Colon (tissue), 2 donors: Measurements from ENCODE around the gene ZNF423.

ENCODE experiments used
- FAIRE-seq: peaks from 2 replicates; lab custom pipeline; 2012; peaks lifted over from hg19 to GRCh38; lab: Jason Lieb, UNC
- donor health status: control.
- donor health status: control.

The ZNF423 gene

DNA sequence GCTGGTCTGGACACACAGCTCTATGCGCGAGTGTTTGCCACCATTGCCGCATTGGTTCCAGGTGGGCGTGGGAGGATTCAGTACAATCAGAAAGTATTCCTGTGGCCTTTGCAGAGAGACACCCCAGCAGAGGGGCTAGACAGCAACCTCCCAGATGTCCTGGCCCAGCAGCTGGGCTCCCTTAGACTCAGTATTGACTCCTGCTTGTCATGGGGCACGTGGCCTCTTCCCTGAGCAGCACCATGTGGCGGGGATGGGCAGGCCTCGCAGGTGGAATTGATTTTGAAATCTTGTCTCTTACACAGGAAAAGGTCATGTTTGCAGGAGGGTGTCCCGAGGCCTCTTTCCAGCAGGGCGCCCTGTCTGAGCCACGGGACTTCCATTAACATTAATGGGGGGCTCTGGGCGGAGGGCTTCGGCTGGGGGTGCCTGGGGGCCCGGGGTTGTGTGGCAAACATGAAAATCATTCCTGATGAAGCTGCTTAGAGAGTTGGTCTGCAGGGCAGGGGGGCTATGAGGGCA, 385.9 kb downstream of the ZNF423 start:
- no peak for FAIRE-seq

DNA sequence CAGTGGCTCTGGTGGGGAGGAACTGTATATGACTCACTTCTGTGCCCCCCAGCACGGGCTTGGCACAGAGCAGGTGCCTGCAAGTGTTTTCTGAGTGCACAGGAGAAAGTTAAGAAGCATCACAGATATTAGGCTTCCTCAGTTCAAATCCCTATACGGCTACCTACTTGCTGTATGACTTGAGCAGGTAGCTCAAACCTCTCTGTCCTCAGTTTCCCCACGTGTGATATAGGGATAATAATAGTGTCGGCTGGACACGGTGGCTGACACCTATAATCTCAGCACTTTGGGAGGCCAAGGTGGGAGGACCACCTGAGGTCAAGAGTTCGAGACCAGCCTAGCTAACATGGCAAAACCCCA, 386.6 kb downstream of the ZNF423 start:
- FAIRE-seq = no peak

DNA sequence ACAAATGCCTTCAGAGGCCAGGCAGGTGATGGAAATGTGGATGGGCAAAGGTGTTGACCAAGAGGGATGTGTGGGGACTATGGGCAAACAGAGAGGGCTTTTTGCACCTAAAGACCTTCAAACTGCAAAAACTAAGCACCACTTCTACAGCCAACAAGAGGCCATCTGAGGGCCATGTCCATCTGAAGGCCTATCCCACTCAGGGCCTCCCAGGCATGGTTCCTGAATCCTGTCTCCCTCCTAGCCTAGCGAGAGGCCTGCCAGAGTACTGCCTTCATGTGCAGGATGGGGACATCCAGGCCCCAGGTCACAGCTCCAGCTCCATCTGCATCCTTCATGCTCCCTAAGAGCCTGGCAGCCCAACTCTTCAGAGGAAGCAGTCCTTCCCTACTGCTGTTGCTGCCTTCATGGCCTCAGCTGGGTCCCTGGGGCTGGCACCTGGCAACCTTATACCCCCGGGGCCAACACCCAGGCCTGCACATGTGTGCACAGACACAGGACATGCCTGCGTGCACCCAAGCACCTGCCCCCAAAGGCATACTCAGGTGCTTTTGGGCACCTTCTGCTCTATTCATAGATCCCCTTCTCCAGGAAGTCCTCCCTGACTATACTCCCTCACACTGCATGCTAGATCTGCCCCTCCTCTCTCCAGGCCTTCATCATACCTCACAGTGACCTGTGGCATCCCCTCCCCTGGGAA, 387.2 kb downstream of the ZNF423 start:
- FAIRE-seq = no peak

DNA sequence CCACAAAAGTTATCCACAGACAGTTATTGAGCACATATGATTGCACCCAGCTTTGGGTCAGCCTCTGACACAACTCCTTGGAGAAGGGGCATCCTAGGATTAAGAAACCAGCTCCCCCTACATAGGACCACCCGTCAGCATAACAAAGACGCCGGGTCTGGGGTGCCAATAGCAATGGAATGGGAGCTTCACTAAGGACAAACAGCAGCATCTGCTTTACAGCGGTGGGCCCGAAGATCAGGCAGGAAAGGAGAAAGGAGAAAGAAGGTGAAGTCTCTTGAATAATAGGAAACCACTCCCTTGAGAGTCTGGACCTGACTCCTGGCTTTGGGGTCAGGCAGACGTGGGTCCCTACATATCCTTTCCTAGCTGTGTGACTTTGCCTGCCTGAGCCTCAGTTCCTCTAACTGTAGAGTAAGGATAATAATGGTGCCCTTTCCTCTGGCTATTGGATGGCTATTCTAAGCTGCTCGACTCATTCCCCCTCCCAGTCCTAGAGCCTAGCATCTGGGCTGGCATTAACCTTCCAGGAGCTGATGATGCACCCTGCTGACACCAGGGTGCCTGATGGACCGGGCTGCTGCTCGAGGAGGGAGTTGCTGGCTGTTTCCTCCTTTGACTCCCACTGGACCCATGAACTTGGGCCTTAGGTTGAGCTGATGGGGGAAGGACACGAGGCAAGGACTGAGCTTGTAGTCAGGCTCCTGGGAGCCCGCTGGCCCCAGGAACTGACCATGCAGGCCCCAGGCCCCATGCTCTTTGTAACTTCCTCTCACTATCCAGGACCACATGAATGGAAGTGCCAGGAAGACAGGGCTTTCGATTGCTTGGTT, 388.2 kb downstream of the ZNF423 start:
- FAIRE-seq = no peak

DNA sequence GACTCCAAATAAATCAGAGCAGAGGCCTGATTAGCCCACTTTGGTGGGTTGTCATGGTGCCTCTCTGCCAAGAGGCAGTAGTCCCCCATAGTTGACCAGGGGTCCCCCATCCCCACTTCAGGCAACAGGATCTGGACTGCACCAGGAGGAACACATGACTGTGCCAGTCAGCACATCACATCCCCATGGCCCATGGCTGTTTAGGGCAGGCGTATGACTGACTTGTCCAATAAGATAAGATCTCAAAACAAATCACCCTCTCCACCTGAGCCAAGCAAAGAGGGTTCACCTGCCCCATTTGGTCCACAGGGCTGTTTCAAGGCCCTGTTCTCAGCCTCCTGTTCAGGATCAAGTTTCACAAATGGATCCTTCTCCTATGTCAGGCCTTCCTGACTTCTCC, 389.0 kb downstream of the ZNF423 start:
- FAIRE-seq = no peak

DNA sequence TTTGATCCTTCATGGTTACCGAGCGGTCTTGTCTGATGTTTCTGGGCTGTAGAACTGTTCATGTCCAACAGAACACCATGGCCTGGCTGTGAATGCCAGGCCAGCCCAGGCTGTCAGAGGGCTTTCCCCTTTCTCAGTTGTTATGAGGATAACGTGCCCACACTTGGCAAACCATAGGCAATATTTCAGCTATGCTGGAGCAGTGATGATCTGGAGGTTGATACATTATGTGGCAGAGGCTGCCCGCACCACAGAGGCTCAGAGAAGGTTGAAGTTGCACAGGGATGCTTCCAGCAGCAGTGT, 389.4 kb downstream of the ZNF423 start:
- no peak for FAIRE-seq

DNA sequence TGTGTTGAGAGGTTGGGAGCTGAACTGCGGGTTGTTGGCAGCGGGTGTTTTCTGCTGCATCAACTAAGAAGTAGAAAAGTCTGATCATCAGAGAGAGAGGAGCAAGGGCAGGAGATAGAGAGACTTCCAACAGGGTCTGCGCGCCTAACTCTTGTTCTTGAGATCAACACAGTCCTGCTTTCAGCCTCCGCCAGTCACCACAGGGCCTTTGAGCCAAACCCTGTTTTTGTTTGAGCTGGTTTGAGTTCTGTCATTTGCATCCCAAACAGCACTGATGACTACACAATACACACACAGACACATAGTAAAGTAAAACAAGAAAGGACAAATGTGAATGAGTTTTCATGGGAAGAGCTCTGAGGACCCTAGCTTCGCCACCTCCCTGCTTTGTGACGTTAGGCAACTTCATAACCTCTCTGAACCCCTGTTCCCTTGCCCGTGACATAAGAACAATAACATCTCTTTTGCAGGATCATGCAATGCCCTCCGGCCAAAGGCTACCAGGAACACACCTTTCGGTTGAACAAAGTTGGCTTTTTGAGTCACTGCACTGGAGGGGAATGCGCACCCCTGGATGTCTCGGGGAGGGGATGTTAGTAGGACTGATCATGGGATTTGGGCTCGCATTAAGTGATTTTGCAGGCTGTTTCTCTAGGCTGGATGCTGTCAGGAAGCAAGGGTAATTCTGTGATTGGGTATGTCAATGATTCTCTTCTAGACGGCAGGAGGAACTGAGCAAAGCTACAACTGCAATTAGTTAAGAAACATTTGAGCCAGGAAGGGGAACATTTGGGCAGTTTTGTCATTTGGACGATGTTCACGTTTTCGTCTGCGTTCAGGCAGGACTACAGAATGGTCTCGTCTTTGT, 390.0 kb downstream of the ZNF423 start:
- no peak for FAIRE-seq

DNA sequence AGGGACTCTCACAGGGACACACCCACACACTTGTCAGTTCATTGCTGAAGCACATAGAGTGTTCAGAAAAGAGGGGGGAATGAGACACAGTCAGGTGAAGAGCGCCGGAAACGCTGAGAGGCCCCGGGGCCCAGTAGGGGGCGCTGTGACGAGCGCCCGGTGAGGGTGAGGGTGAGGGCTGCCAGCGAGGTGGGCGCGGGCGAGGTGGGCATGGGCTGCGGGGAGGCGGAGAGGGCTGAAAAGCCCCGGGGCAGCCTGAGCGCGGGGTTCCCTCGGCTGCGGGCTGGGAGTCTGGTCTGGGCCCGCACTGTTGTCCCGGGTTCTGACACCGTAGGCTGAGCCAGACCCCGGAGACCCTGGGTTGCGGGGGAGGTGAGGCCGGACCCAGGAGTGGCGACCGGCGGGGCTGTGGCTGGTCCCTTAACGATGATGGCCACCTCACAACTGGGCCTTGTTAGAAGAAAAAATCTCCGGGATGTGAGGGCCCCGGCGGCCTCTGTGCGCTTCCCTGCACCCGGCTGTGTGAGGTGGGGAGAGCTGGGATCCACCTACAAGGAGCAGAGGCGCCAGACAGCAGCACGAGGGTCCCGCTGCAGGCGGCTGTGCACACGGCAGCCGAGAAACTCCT, 390.9 kb downstream of the ZNF423 start:
- FAIRE-seq = no peak

DNA sequence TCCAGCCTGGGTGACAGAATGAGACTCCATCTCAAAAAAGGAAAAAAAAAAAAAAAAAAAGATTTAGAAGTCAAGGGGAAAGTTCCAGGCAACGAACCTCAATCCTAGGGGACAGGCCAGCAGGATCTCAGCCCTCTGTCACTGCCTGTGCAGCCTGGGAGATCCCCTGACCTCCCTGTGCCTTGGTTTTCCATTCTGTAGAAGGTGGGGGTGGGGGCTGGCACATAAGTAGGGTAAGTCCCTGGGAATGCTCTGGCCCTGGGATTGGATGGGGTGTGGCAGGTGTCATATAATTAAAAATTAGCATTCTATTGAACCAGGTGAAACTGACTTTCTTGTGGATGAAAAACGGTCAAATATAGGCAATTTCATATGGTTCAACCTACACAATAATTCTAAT, 391.8 kb downstream of the ZNF423 start:
- no peak for FAIRE-seq

DNA sequence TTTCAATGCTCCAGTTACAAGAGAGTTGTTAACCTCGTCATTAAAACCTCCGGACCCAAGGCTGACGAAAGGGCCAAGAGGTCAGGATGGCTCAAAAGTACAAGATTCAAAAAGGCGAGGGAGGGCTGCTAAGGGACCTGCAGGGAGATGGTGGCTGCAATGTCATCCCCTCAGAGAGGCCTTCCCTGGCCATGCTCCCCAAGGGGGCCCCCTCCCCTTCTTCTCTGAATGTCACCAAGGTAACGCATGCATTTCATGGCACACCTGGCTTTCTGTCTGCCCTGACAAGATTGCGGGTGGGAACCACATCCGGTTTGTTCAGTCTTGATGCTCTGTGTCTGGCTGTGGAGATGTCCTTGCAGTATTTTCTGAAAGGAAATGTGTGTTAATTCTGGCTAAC, 392.4 kb downstream of the ZNF423 start:
- no peak for FAIRE-seq

DNA sequence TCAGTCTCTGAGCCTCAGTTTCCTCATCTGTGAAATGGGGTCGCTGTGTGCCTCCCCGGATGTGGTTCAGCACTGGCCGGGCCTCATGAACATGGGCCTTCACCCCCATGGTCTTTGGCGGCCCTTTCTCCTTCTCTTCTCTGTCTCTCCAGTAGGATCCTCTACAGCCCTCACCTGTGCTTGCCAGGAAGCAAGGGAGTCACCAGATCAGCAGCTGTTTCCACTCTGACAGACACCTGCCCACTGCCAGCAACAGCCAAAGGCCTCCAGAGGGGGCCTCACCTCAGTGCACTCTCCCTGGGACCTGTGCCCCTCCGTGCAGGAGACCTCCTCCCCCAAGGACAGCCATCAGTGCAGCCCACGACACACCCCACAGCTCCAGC, 392.9 kb downstream of the ZNF423 start:
- FAIRE-seq = no peak

DNA sequence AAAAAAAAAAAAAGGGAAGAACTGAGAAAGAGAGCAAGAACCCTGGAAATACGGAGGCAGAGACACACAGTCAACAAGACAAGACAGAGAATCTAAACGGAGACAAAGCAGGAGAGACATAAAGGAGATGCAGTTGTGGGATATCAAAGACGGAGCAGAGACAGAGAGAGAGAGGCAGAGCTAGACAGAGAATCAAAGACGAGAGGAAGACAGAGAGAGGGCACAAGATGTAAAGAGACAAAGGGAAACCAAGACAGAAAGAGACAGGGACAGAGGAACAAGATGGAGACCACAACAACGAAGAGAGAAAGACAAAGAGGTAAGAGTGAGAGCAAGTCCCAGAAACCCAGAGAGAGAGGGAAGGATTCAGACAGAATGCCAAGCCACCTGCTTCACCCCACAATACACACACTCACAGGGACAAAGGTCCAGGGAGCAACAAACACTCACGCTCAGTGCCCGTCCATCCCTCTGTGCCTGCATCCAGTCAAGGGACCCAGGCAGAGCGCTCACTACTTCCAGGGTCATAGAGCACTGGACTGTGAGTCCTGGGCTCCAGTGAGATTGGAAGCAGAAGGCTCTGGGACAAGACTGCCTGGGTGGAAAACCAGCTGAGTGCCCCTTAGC, 393.4 kb downstream of the ZNF423 start:
- FAIRE-seq = no peak

DNA sequence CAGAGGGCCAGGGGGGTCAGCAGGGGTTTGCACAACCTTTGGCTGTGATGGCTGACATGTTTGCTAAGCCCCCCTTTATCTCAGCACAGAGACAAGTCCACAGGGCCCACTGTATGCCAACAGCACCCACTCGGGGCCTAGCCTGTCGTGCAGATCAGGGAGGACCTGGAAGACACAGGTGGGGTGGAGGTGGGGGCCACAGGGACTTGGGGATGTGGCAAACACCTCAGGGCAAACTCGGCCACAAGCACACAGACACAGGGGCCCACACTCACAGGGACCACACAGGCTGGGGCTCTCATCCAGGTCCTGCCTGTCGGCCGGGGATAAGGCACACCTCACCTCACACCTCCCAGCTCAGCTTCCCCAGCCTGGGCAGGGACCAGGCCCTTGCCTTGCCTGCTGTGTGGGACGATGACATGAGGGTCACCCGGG, 394.4 kb downstream of the ZNF423 start:
- FAIRE-seq = no peak

DNA sequence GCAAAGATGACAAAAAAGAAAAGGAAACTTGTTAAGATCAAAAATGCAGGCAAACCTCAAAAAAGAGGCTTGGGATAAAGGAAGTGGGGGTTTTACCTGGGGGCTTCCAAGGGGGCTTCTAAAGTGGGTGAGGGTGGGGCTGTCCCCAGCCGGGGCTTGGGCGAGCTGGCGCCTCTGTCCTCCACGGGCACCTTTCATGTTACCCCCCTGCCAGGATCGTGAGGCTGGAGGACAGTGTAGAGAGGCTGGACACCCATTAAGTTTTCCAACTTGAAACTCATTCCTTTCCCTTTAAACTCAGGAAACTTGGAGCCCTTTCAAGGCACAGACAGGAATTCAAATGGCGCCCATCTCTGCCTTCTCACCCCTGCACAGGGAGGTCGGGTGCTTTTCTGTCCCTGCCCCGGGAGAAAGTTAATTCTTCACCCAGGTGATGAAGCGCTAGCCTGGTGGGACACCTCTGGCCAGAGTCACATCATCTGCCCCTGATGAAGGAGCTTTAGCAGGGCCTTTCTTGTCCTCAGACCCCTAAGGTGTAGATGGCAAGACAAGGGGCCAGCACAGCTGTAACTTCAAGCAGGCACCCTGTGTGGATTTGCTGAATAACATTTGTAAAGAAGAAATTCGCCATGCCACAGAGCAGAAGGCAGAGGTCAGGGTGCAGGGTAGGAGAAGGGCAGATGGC, 395.0 kb downstream of the ZNF423 start:
- FAIRE-seq = no peak

DNA sequence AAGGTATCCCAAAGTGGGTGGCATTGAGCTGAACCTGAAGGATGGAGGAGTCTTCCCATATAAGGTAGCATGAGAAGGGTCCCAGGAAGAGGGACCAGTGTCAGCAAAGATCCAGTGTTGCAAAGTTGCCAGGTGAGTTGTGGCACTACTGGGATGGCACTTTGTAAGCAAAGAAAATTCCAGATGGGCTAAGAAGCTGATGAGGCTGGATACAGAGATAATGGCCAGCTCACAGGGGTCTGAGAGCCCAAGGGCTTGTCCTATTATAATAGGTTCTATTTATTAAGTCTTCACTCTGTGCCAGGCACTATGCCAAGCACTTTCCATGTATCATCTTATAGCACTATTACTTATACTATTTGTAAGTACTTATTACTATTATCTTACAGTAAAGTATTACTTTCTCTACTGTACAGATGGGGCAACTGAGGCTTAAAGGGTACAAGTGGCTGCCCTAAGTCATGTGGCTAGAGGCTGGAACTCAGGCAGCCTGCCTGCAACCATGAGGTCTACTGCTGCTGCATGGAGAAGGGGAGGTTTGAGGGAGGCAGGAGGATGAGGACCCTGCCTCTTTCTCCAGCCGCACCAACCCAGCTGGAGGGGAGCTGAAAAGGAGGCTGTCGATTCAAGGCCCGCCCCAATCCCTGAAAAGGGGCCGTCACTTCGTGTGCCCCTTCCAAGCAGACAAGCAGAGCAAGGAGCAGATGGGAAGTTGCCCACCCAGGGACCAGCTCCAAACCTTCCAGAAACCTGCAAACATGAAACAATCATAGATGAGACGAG, 395.8 kb downstream of the ZNF423 start:
- FAIRE-seq = no peak

DNA sequence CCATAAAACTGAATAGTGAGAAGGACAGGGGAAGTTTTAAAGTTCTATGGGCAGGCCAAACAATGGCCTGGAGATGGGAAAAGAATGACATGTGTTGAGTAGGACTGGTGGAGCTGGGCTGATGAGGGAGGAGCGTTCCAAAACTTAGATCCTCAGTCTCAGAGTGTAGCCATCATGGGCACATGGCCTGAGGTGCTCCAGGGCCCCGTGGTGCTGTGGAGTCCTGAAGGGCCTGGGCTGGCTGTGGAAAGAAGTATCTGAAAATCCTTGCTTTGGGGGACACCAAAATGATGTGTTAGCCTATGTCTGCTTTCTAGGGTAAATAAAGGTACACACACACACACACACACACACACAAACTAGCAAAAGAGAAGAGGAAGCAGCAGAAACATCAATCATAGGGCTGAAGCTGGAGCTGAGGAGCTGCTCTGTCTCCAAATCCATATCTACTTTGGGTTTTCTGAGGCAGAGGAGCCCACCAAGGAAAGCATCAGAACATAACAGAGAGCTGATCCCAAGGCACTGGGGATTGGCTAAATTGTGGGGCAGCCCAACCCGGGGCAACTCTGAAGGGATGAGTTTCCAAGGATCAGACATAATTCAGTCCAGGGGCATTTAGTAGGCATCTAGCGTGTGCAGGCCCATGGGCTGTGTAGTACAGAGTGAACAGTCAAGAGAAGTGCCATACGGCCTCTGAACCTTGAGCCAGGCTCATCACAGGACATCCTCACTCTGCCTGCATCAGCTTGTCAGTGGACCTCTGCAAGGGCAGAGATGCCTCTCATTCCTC, 397.1 kb downstream of the ZNF423 start:
- no peak for FAIRE-seq

DNA sequence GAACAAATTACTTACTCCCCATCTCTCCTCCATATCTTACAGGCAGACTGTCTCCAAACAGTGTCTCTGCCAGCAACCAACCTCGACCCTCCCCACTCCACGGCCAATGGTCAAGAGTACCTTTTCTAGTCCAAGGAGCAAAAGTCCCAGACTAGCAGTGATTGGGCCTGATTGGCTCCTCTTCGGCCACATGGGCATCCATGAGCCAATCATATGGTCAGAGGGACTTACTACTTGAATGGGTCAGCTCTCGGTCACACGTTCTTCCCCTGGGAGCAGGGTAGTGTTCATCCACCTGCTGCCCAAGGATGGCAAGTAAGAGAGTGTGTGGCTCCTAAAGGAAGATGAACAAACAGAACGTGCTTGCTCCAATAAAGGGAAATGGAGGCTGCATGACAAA, 397.7 kb downstream of the ZNF423 start:
- FAIRE-seq = no peak

DNA sequence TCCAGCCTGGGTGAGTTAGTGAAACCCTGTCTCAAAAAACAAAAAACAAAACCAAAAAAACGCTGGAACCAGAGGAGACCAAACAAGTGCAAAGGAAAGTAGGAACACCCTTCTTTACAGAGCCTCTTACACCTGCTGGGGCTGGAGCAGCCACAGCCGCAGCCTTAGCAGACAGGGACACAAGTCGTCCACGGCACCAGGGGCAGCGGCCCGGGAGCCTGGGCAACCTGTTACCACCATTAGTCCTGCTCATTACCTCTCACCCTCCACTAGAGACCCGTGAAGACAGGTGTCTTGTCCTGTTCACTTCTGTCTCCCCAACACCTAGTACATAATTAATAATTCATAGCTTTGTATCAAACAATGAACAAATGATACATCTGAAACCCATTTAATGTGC, 398.7 kb downstream of the ZNF423 start:
- FAIRE-seq = no peak

DNA sequence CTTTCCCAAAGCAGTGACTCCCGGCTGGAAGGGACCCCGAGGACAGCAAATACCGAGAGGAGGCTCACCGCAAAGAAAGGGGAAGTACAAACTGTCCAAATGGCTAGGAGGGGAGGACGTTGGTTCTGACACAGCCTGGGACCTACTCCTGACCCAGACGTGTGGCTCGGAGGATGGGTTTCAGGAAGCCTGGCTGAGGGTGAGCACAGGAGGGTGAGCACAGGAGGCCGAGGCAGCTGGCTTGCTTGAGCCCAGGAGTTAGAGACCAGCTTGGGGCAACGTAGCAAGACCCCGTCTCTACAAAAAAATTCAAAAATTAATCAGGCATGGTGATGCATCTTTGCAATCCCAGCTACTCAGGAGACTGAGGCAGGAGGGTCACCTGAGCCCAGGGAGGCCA, 399.1 kb downstream of the ZNF423 start:
- no peak for FAIRE-seq
